GM18907 (cell line): ENCODE data around the gene ATP9B.

Experiments used
- ATAC-seq: cut with Tn5 transposase; IDR thresholded peaks from one replicate; pipeline ENCODE4 v1.9.1; 2021; ENCODE audit warnings: mild to moderate bottlenecking, moderate library complexity; ENCODE audit not compliant: unreplicated experiment

The ATP9B gene

DNA sequence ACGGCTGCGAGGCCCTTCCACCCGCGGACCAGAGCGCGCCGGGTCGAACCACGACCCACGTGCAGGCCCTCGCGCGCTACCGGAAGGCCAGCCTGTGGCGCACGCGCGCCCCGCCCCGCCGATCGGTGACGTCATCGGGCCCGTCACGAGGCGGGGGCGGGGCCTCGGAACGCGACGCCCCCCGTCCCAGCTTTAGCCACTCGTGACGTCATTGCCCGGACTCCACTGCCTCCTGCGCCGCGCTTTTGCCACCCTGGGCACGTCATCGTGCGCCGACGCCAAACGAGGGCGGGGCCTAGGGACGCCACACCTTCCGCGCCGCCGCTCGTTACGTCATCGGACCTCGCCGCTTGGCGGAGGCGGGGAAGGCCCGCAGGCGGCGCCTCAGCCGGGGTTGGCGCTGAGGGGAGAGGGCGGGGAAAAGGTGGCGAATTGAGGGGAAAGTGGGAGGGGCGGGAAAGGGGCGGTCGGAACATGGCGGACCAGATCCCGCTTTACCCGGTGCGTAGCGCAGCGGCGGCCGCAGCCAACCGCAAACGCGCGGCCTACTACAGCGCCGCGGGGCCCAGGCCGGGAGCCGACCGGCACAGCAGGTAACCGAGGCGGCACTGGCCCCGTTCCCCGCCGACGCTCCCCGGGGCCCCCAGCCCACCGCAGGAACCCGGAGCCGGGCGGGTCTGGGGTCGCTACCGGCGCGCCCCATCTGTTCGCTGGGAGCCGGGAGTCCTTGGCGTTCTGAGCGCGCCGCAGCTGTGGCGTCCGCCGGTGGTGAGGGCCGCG lies at the start of gene ATP9B:
TSS of gene ATP9B (plus strand) at position 458 of the 780 bp plus-strand sequence. CDS start at position 475, 17 bp downstream.
- peak; percentile 89 for ATAC-seq

- no peak for ATAC-seq
These were observed 49.3 kb upstream of the ATP9B start for GRCh38 chr18:79019881-79020280.

DNA sequence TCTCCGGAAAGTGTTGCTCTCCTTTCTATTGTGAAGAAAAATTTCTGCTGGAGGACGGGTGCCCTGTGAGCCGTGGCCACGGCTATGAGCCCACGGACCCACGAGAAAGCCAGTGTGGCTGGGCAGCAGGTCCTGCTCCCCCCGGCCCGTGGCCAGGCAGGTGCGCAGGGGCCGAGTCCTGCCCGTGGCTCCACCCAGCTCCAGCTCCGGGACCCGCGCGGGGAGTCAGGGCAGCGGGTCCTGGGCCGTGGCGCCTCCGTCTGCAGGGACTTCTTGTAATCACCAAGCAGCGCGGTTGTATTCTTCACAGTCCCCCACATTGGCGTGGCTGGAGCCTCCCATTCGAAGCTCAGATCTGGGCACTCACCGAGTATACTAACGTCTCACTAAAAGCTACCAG lies 46.6 kb upstream of the ATP9B start:
- ATAC-seq, result no peak

GRCh38 chr18:79026491-79026890 lies 42.7 kb upstream of the ATP9B start:
- ATAC-seq, result no peak

DNA sequence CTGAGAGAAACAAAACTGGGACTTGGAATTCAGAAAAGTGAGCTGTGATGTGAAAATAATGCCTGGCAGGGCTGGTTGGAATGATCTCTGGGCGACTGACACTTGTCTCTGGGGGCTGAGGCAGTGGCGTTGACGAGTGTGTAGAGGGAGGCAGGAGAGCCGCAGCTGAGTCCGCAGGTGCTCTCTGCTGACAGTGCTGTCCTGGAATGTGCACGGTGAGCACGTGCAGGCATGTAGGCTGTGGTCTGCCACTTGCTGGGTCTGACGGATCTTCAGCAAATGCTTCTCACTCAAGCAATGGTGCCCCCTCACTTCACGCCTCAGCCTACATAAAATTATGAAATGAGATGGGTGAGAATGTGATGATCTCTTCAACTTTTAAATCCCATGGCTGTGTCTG lies 38.5 kb upstream of the ATP9B start:
- no peak for ATAC-seq

GRCh38 chr18:79042276-79042675 lies 26.9 kb upstream of the ATP9B start:
- ATAC-seq, result no peak

DNA sequence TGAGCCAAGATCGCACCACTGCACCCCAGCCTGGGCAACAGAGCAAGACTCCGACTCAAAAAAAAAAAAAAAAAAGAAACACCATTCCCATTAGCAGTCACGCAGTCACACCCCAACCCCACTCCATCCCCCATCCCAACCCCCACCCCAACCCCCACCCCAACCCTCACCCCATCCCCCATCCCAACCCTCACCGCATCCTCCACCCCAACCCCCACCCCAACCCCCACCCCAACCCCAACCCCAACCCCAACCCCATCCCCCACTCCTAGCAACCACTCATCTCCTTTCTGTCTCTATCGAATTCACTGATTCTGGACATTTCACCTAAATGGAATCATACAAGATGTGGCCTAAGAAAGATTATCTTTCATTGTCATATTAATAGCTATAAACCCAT lies 25.9 kb upstream of the ATP9B start:
- ATAC-seq, result no peak

DNA sequence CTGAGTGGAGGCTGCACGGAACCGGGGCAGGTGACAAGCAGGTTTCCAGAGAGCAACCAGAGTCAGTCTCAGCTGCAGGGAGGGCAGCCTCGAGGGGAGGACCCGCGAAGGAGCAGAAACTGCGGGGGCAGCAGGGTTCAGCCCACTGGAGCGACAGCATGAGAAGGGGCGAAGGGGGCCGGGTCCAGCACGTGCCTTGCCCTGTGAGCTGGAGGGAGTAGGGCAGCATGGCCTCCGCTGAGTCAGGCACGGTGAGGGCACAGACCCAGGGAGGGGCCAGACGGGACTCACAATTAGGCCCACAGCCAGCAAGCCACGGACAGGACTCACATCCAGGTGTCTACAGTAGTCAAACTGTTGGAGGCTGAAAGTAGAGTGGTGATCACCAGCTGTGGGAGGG lies 22.7 kb upstream of the ATP9B start:
- no peak for ATAC-seq

- ATAC-seq, result no peak
These were observed 21.5 kb upstream of the ATP9B start for GRCh38 chr18:79047556-79048244.

- no peak for ATAC-seq
These were observed 21.0 kb upstream of the ATP9B start for GRCh38 chr18:79048245-79048632.

GRCh38 chr18:79049506-79049905 lies 19.7 kb upstream of the ATP9B start:
- no peak for ATAC-seq

- ATAC-seq, result no peak
These were observed 19.2 kb upstream of the ATP9B start for GRCh38 chr18:79050005-79050404.

GRCh38 chr18:79056827-79057367 lies 12.3 kb upstream of the ATP9B start:
- ATAC-seq, result no peak

DNA sequence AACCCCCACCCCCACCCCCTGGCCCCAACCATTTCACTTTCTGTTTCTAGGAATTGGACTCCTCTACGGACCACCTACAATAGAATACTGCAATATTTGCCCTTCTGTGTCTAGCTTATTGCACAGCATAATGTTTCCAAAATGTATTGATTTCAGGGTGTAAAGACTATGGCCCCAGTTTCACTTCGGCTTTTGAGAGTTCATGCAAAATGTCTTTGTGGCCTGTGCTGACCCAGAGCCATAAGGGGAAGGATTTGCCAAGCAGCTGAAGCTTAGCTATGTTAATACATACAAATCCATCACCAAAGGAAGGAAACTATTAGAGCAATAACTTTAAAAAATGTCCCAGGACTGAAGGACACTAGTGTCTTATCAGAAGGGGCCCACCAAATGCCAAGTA lies 11.2 kb upstream of the ATP9B start:
- no peak for ATAC-seq

DNA sequence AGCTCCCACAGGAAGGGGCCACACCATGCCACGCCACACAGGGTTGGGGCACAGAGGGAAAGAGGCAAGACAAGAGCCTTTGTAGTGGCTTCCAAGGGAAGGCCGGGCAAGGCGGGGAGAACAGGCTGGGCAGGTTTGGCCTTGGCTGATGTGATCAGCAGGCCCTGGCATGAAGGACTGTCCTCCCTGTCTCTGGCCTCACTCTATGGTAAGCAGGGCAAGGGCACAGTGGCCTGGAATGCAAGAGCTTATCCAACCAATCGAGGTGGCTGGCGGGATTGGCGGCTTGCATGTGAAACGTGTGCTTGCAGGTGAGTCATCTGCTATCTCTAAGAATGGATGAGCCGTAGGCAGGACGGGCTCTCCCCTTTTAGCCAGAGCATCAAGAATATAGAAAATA lies 6.4 kb upstream of the ATP9B start:
- no peak for ATAC-seq

DNA sequence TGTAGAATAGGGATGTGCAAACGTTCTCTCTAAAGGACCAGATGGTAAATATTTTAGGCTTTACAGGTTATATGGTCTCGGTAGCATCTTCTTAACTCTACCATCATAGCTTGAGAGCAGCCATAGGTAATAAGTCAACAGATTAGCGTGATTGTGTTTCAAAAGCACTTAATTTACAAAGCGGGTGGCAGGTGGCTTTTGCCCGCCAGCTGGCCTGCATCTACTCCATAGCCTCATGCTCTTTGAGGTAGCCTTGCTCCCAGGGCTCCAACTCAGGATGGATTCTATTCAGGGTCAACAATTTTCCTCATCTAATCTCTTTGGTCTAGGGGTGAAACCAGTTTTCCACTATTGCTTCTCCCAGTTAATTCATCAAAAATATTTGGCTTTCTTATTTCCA lies 5.0 kb upstream of the ATP9B start:
- no peak for ATAC-seq

DNA sequence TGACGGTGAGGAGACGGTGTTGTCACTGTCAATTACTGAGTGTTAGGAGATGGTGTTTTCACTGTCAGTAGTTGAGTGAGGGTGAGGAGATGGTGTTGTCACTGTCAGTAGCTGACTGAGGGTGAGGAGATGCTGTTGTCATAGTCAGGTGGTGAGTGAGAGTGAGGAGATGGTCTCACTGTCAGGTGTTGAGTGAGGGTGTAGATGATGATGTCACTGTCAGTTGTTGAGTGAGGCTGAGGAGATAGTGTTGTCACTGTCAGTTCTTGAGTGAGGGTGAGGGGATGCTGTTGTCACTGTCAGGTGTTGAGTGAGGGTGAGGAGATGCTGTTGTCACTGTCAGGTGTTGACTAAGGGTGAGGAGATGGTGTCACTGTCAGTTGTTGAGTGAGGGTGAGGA lies 3.4 kb upstream of the ATP9B start:
- no peak for ATAC-seq

DNA sequence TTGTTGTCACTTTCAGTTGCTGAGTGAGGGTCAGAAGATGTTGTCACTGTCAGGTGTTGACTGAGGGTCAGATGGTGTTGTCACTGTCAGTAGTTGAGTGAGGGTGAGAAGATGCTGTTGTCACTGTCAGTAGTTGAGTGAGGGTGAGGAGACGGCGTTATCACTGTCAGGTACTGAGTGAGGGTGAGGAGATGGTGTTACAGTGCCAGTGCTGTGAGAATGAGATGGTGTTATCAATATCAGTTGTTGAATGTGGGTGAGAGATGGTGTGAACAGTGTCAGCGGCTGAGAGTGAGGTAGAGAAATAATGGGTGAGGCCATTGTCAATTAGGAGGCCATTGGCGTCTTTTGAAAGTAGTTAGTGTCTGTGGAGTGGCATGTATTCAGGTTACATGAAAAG lies 1.6 kb upstream of the ATP9B start:
- ATAC-seq, result no peak

GRCh38 chr18:79068341-79068936 lies 755 bp upstream of the ATP9B start:
- peak; percentile 0 for ATAC-seq

DNA sequence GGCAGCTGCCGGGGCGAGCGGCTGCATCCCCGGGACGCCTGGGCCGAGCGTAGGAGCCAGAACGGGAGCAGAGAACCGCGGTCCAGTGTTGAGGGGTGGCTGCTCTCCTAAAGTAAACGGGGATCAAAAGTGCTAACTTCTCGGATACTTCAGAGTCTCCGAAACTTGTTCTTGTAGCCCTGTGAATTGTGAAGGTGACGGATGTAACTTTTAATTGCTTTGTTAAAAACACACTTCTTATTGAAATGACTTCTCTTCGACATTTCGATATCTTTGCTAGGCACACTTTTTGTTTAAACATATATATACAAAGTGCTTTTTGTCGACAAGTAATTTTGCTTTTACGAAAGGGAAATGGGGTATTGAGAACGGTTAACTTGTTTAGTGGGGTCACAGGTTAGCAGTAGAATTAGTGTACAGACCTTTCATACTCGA lies 540 bp downstream of the ATP9B start:
- ATAC-seq, result no peak

DNA sequence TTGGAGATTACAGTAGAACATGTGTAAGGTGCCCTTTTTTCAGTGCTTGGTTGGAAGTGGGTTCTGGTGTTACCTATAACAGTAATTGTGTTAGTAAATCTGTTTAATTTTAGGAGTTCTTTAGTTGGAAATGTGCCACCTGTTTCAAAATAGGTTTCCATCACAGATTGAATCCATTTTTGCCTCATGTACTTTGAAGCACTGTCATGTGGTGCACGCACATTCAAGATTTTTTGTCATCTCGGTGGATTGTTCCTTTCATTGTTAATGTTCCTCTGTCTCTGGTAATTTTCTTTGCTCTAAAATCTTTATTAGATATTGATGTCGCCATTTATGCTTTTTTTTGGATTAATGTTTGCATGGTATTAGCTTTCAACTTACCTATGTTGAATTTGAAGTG lies 1.3 kb downstream of the ATP9B start:
- ATAC-seq, result no peak

DNA sequence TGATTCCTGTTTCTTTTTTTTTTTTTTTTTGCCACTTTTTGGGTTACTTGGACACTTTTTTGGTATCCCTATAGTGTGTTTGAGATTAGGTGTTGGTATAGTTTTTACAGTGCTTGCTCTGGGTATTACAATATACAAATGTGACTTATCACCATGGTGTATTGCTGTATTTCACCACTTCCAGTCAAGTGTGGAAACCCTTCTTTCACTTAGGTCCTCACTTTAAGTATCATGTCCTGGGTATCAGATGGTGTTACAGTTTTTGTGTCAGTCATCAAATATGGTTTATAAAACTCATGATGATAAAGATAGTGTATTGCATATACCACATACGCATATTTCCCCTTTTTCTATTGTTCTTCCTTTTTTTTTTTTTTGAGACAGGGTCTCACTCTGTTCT lies 1.8 kb downstream of the ATP9B start:
- ATAC-seq, result no peak
